OCI-LY1 (cell line): ENCODE results near the gene TRPC4AP.

Source experiments
- CTCF ChIP-seq: fragments of 200-600 bp; sonication (generic), shearing (Covaris generic); IDR thresholded peaks from 2 replicates; pipeline ENCODE4 v1.5.1; 2017; ENCODE audit warnings: mild to moderate bottlenecking, antibody characterized with exemption, low read length, moderate library complexity, mixed read lengths
- EZH2 ChIP-seq: fragments of 200-600 bp; sonication (generic), shearing (Covaris generic); IDR thresholded peaks from 2 replicates; pipeline ENCODE4 v1.8.0; 2017; ENCODE audit warnings: borderline replicate concordance, mixed run types, mild to moderate bottlenecking, antibody characterized with exemption, low read length, moderate library complexity, mixed read lengths

GRCh38 chr20:35025116-35025515, 67.5 kb downstream of the TRPC4AP start:
- TF ChIP-seq CTCF (no peak), EZH2 (no peak)
